HUDEP-2 (cell line): ENCODE data around the gene CFAP161.
"Not testable (repeated sequence)": the region's sequence is repeated elsewhere in the genome, so short reads cannot be mapped to it uniquely, and the experiment has no call there.

Experiments
- DNase-seq, 76 experiments: peaks; one replicate each; lab custom pipeline; 2025; ENCODE audit not compliant: unreplicated experiment in 76 of 76; lab: John Stamatoyannopoulos, UW

The CFAP161 gene

GRCh38 chr15:81106560-81106959 lies 27.5 kb upstream of the CFAP161 start:
- DNase-seq = peak in 33 of 76 experiments; percentile 2 to 58 (median 25)

GRCh38 chr15:81107889-81108288 lies 26.2 kb upstream of the CFAP161 start:
- DNase-seq = no peak

- DNase-seq = peak in 3 of 76 experiments; percentile 1 to 10 (median 2)
Observed at GRCh38 chr15:81108427-81108826, 25.6 kb upstream of the CFAP161 start.

- no peak for DNase-seq
Observed at GRCh38 chr15:81111018-81111417, 23.1 kb upstream of the CFAP161 start.

GRCh38 chr15:81111510-81112470 lies 22.3 kb upstream of the CFAP161 start:
- no peak for DNase-seq

- DNase-seq = no peak
Observed at GRCh38 chr15:81113204-81113657, 20.8 kb upstream of the CFAP161 start.

- DNase-seq = no peak
Observed at GRCh38 chr15:81113861-81114291, 20.2 kb upstream of the CFAP161 start.

GRCh38 chr15:81115054-81115939 lies 18.8 kb upstream of the CFAP161 start:
- DNase-seq = no peak

- no peak for DNase-seq
Observed at GRCh38 chr15:81117136-81117535, 16.9 kb upstream of the CFAP161 start.

GRCh38 chr15:81117581-81117980 lies 16.5 kb upstream of the CFAP161 start:
- DNase-seq = no peak

- DNase-seq = no peak
Observed at GRCh38 chr15:81118361-81118760, 15.7 kb upstream of the CFAP161 start.

- DNase-seq = no peak
Observed at GRCh38 chr15:81120069-81120468, 14.0 kb upstream of the CFAP161 start.

GRCh38 chr15:81126892-81127291 lies 7.2 kb upstream of the CFAP161 start:
- no peak for DNase-seq

- not testable (repeated sequence) for DNase-seq
Observed at GRCh38 chr15:81141478-81141877, 7.4 kb downstream of the CFAP161 start.

- no peak for DNase-seq
Observed at GRCh38 chr15:81146006-81146405, 11.9 kb downstream of the CFAP161 start.

GRCh38 chr15:81146466-81146865 lies 12.4 kb downstream of the CFAP161 start:
- no peak for DNase-seq

GRCh38 chr15:81151389-81151788 lies 17.3 kb downstream of the CFAP161 start:
- DNase-seq = no peak

- peak in 1 of 76 experiments; percentile 1 for DNase-seq
Observed at GRCh38 chr15:81152339-81152738, 18.3 kb downstream of the CFAP161 start.

- DNase-seq = no peak
Observed at GRCh38 chr15:81152799-81153198, 18.7 kb downstream of the CFAP161 start.

- peak in 27 of 76 experiments; percentile 4 to 59 (median 30) for DNase-seq
Observed at GRCh38 chr15:81155375-81156218, 21.5 kb downstream of the CFAP161 start.
